Hippocampal formation (tissue), 2 donors: Measurements from ENCODE around the gene OXGR1.
"Not testable (repeated sequence)": the region's sequence is repeated elsewhere in the genome, so short reads cannot be mapped to it uniquely, and the experiment has no call there.

Experiments used
- DNase-seq, 2 donors: peaks; one replicate each; lab custom pipeline; 2025; lab: John Stamatoyannopoulos, UW

Gene OXGR1

DNA sequence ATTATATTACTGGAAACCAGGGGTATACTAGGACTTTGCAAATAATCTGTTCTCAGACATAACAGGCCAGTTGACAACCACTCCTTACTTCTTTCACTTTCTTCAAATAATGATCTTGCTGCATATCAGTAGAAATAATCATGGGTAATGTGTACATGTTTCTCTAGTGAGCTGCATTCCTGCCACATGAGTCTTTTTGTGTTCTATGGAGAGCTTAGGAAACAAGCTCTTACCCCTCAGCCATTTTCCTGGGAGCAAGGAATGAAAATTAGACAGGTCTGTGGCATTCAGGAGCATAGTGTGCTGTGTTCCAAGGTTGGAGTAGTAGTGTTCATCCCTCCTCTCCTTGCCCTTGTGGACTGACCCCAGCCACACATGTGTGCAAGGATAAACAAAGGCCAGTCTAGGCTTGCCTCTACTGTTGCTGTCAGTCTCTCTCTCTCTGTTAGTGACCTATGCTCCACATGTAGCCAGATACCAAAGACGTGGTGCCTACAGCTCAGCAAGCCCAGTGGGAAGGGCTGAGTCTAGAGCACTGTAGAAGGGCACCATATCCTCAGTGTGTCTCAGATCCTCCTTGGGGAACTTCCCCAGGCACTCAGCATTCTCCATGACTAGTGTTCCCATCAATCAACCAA lies 11.5 kb upstream of the OXGR1 start:
- DNase-seq = no peak

DNA sequence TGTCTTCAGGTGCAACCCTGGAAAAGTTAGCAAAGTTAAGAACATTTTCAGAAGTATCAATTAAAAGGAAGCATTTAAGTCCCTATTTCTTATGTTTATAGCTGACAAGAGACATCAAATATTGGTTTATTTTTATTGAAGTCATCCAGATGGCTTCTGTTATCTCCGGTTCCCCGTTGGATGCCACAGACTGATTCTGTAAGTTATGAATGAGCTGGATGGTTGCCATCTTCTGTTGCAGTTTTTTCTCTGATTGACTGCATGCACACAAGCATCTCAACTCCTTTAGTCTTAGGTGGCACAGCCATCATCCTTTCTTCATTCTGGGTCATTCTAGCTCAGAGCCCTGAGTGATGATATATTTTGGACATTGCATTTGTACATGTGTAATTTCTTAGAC lies 10.6 kb upstream of the OXGR1 start:
- DNase-seq = no peak

DNA sequence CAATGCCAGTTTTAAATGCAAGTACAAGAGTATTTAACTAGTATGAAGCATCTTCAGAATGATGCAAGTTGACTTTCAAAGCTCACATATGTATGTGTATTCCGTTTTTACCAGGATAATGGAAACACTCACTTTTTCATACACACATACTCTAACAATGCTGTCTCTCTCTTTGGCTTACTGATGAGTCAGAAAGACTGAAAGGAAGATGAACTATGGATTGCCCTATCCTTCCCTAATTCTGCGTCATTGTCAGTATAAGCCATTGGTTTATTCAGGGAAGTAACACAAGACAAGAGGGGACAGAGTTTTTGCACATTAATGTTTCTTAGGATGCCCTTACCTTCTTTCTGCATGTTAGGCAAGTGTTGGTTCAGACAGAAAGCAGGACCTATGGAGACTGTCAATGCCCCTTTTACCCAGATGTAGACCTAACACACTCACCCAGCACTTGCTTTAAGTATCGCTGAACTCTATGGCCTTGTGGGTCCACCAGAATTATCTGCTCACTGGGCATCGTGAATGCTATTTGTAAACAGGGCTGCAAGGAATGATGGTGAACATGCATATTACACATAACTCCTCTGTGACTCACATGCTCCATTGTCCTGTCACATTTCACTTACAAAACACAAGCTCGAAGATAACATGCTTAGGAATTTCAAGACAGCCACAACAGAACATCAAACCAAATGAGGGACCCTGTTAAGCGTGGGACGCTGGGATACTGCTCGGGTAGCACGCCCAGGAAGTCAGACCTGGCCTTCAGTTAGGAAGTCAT lies 10.0 kb upstream of the OXGR1 start:
- DNase-seq = no peak

DNA sequence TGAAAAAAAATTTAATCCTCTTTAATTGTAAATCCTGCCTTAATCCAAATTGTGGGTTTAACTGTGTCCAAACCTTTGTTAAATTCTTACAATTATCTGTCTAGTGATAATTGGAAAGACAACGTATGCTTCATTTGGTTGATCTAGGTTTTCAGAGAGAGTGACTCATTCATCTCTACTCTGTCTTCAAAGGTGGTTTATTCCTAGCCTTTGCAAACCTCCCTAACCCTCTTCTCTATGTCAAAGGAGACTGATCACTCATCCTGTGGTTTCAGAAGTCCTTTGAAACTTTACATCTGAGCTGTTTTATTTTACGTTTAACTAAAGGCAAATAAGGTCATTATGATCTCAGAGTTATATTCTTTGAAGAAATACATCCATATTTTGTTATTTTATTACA lies 8.8 kb upstream of the OXGR1 start:
- no peak for DNase-seq

DNA sequence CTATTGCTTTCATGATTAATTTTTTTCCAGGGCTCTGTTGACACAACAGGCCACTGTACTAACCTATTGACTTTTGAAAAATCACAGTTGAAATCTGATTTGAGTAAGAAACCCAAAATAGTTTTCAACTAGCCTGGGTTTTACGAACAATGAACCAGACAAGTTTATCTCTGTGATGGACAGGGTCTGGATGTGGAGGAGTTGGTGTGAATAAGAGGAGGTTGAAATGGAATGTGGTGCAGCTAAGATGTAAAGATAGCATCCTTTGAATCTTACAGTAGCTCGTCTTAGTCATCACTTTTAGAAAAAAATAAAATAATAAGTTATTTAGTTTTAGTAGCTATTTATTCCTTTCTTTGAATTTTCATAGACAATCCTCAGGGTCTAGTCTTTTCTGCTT lies 8.3 kb upstream of the OXGR1 start:
- no peak for DNase-seq

DNA sequence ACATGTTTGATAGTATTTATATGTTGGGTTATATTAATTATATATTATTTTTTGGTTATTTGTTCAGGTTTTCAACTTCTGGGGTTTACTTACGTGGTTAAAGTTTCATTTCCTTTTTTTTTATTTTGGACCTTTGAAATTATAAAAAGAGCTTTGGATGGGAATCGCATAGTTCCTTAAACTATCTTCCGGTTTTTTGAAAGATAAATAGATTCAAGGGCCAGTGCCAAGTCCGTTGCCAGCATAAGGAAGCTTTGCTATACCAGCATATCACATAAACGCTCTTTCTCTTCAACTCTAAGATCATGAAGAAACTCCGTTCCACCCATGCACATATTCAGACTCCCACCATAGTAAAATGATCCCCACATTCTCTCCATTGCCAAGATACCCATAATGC lies 7.4 kb upstream of the OXGR1 start:
- no peak for DNase-seq

DNA sequence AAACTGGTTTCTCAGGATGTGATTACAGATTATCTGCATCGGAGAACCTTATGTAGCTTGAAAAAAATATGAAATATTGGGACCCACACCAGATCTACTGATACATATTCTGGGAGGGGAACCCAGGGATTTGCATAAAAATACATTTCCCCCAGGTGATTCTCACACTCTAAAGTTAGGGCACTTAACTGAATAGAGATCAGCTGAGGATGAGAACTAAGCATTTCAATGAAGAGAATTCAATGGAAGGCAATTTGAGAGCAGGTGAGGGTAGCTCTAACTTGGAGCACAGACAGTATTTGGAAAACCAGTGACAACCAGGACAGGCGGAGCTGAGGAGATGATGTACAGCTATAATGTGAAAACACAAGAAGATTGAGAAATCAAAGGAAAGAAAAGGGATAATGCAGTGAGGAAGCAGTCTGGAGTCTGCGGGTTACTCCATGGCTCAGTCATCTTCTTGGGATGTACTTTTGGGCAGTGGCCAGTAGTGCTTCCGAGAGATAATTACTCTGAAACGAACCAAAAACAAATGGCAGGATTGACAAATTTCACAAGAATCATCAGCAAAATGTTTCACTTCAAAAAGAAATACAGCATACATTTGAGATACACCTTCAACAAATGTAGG lies 6.1 kb upstream of the OXGR1 start:
- no peak for DNase-seq

DNA sequence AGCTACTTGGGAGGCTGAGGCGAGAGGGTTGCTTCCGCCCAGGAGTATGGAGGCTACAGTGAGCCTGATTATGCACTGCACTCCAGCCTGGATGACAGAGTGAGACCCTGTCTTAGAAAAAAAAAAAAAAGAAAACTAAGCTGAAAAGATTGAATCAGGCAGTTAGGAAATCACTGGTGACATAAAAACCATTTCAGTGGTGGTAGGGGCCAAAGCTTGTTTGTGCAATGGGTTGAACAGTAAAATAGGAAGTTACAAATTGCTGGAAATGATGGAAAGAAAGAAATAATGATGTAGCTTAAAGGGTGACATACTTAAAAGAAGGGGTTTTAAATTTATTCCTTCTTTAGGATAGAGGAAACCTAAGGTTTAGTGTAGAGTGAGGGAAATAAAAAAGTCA lies 4.8 kb upstream of the OXGR1 start:
- DNase-seq = no peak

DNA sequence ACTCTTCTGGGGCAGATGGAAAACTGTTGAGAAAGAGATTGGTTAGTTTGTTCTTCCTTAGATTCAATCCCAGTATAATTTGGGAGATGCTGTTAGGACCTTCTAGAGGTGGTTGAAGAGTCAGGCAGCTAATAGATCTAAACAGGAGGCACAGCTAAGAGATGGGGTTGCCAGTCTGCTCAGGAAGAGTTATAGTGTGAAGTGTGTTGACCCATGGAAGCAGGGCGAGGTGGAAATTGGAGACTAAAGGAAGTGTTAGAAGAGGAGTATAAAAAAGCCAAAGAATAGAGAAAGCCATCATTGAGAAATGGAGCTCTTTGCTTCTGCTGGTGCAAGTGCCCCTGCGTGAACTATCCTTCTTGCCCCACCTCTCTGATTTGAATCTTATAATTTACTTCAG lies 3.8 kb upstream of the OXGR1 start:
- no peak for DNase-seq

DNA sequence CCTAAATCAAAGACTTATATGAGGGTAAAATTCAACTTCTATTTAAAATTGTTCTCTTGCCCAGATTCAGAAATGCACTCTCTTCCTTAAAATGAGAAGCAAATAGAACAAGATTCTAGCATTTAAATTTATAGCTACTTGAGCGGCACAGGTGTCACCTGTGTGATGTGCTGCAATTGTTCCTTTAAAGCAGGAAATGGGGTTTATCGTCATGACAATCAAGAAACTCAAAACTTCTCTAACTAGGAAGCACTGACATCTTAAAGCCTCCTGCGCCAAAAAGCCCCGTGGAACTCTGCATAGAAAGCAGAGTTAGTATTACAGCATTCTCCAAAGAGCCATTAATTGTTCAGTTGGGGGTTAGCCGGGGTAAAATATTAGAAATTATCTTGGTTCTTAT lies 2.6 kb upstream of the OXGR1 start:
- no peak for DNase-seq

DNA sequence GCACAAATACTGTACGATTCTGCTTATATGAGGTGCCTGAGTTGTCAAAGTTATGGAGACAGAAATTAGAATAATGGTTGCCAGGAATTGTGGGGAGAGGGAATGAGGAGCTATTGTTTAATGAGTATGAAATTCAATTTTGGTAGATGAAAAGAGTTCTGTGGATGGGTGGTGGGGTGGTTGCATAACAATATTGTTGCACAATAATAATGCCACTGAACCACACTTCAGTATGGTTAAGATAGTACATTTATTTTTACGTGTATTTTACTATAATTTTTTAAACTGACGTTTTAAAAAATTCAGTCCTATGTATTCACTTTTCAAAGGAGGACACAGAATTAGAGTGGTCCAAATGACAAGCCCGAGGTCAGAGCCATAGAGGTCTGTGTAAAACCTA lies 1.8 kb upstream of the OXGR1 start:
- no peak for DNase-seq

DNA sequence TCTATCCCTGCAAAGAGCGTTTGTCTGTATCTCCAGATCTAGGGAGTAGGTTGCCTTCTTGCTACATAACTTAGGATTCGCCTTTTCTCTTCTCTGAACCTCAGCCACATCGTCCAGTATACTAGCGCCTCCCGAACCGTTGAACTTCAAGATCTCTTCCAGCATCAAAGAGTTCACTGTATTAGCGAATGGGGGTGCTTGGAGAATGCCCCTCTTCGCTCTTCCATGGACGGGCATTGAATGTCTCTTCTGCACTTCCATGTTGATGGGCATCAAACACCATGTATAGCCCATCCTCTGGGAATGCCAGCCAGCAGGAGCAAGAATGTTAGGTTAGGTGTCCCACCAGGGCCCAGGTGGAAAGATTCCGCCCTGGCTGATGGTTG lies 575 bp upstream of the OXGR1 start:
- DNase-seq = no peak

DNA sequence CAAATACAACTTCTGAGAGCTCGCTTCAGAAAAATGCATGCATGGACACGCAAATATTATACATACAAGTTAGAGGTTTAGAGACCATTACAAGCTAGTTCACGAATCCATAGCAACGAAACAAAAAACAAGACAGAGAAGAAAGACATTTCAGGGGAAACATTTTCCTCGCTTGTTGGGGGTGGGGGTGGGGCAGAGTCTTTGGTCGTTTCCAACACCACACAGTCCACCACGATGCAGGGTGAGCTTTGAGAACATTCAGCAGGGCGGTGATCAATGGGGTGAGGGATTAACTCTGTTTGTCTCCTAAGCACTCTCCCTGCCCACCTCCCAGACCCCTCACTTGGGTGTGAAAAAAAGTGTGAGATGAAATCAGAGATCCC lies 651 bp downstream of the OXGR1 start:
- no peak for DNase-seq

DNA sequence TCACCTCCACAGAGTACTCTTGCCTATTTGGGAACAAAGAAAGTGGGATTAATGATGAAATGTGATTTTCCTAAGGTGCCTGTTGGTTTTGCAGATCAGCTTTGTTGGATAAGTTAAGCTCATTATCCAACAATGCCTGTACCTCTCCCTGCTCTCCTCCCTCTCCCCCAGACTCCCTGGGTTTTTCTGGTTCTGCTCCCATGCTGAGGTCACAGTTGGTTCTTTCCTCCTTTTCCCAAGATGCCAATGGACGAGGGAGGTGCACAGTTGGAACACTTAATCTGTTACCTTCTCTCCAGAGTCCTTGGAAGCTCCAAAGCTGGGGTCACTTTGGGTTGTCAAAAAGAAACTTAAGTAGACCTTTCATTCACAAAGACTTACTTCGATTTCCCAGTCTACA lies 1.6 kb downstream of the OXGR1 start:
- no peak for DNase-seq

DNA sequence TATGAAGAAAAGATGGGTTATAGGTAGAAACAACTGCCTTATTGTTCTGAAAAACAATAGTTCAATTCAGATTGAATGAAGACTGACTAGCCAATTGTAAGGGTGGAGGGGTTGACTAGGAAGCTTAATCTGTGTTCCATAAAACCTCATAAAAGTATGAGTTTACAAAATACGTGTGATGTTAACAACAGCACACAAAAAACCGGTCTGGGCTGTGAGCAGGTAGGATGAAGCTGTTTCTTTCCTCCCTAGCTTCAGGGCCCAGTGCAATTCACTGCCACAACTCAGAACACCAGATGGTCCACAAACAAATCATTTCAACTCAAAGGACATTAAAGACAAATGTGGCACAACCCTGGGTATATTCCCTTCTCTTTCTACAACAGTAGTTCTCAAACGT lies 3.2 kb downstream of the OXGR1 start:
- no peak for DNase-seq

DNA sequence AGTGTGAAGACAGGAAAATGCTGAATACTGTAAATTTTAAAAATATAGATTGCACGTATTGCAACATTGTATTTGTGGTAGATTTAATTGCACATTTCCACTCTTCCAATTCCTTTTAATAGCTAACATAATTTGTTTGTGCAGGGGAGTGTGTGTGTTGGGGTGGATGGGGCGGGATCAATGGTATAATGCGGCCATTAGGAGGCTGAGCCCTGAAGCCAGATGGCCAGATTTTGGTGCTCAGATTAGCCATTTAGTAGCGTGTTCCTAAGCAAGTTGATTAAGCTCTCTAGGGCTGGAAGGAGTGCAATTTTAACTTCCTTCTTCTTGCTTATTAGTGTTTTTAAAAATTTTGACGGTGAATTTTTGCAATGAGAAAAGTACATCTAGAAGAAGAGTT lies 5.8 kb downstream of the OXGR1 start:
- DNase-seq = no peak

DNA sequence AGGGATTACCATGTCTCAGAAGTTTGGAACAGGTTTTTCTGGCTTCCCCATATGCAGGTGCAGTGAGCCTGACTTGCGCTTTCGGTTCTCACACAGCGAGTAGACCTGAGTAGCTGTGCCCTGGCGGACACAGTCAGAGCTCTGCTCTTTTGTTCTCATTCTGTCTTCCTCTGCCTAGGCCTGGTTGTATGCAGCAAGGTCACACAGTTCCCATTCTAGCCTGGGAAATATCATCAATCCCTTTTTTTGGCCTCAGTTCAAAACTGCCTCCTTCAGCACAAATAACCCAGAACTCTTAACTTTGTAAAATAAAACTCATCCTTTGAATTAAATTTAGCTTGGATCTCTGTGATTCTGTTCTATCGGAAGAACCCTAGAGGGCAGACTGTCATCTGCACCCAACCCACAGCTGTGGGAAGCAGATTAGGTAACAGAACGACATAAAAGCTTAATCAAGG lies 10.2 kb downstream of the OXGR1 start:
- no peak for DNase-seq

DNA sequence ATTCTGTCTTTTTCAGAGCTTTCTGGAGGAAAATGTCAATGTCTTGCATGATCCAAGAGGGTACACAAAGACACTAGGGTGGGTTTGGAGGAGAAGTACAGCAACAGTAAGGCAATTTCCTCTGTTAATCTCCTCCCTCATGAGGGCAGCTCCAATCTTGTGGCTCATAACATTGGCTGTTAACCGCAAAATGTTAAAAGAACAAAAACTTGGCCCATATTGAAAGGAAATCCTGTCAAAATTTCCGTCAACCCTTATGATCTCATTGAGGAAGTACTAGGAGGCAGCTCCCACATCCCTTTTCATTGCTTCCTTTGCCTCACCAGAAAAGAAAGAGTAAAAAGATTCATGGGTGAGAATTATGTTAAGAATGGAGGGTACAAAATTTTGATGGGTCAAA lies 11.6 kb downstream of the OXGR1 start:
- DNase-seq = no peak

DNA sequence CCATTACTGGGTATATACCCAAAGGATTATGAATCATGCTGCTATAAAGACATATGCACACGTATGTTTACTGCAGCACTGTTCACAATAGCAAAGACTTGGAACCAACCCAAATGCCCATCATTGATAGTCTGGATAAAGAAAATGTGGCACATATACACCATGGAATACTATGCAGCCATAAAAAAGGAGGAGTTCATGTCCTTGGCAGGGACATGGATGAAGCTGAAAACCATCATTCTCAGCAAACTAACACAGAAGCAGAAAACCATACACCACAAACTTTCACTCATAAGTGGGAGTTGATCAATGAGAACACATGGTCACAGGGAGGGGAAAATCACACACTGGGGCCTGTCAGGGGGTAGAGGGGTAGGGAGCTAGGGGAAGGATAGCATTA lies 14.4 kb downstream of the OXGR1 start:
- DNase-seq = not testable (repeated sequence)

DNA sequence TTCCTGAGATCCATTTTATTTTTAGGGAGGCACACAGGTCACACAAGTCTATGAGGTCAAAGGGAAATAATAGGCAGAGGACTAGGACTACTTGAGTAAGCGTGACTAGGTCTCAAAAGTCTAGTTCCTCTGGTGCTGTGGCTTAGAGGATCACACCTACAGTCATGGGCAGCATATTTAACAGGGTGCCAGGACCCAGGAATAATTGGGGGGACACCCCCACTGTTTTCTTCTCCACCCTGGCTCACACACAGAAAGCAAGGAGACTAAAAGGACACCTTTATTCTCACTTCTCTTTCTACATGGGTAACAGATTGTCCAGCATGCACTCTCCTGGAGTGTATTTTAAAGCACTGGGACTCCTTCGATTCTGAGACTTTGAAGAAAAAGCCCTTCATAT lies 26.2 kb downstream of the OXGR1 start:
- DNase-seq = no peak

DNA sequence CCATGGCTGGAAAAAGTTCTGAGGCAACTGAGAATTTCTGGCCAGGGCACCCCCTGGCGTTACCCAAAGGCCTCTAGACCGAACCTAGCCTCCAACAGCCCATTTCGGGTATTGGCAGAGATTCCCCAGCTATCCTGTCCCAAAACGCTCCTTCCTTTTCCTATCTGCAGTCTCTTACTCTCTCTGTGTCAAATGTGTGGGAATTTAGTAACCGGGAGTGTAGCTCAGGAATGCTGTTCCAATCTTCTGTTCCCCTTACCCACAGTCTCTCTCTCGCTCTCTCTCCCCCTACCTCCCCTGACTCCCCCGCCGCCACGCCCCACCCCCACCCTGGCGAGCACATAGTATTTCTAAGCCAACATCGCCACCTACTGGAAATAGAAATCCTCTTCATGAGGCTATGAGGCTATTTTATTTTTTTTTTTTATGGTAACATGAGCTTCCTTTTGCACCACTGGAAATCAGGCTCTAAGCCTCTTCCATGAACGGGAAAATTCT lies 27.0 kb downstream of the OXGR1 start:
- no peak for DNase-seq

DNA sequence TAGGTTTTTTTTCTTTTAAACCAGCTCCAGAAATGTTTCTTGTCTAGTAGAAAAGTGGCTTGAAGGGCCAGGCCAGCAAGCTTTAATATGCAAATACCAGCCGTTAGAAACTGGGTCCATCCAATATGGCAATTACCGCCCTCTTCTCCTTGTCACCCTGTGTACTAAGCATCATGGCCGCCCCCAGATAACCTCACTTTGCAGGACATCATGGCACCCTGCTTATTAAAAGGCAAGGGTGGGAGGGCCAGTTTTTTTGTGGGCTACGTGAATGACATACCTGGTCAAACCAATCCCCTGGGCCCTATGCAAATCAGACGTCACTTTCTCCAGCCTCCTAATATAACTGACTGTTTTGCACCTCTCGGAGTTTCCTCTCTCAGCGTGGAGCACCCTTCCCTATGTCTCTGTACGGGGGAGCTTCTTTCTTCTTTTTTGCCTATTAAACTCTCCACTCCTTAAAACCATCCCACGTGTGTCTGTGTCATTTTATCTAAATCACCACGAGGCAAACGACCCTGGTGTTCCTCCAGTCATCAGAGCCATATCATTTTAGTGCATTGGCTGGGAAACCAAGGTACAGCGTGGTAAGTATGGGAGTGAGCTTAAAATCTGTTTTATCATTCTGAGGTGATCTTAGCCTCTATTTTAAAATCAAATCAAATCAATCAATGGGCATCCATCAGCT lies 27.7 kb downstream of the OXGR1 start:
- DNase-seq = no peak
